ENCODE results near the gene SYTL2. TPM values are rescaled to one million over a fixed set of nuclear protein-coding genes. Genes with fewer than 3 reads are reported as not detected.

Gene SYTL2
- total and polyA plus RNA-seq, 2 experiments from 2014 or later: 8.9 to 66.6 TPM

DNA sequence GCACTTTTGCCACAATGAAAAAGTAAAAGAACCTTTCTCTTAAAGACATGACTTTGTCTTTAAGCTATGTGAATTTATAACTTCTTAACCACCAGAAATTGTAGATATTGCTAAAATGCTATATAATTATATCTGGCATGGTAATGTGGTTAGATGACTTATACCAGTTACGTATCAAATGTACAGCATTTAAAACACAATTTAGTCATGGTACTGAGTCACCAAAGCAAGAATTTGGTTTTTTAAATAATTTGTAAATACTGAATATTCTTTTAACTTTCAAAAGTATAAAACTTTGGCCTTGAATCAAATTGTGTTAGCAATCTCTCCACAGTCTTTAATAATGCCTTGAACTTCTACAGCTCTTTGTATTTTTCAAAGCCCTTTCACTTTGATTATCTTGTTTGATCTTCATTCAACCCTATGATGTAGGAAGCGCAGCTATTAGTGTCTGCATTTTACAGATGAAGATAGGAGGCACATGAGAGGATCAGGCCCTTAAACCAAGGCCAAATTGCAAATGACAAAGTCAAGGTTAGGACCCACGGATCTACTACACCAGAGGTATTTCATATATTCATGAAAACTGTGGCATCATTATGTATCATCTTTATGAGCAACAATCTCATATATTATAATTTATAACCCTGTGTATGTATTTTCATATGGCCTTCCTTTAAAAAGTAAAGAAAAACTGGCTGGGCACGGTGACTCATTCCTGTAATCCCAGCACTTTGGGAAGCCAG, 4.4 kb upstream of the SYTL2 start:
- Histone ChIP-seq H3K9me2 (replicated peaks; ENCODE audit: insufficient read depth) (no peaks in the 10 kb centered on the region), H3K4me2 (no peak overlapping the region), H3K4me3 (no peak overlapping the region), H3K4me1 (ENCODE audit: insufficient read depth) (no peaks in the 10 kb centered on the region), H2AFZ (no peak overlapping the region), H4K20me1 (ENCODE audit: insufficient read depth, poor library complexity, severe bottlenecking) (no peaks in the 10 kb centered on the region), H3K27ac (no peak overlapping the region), H3K27me3 (no peaks in the 10 kb centered on the region), H3K9me3 (ENCODE audit: low read depth) (no peaks in the 10 kb centered on the region), H3K79me2 (no peaks in the 10 kb centered on the region), H3K36me3 (replicated peaks; ENCODE audit: insufficient read depth, low read depth) (no peaks in the 10 kb centered on the region)
- WGBS (ENCODE audit: low lambda C conversion rate, missing lambda C conversion rate): 84% methylated on average over 4 of the region's 4 CpGs
- no peak for TF ChIP-seq EZH2 (IDR thresholded peaks at IDR 0.05; ENCODE audit: borderline replicate concordance)
- no peak for TF ChIP-seq EZH2phosphoT487 (IDR thresholded peaks at IDR 0.05; ENCODE audit: low read depth, severe bottlenecking, unreplicated experiment)
- TF ChIP-seq, protein P1, sequence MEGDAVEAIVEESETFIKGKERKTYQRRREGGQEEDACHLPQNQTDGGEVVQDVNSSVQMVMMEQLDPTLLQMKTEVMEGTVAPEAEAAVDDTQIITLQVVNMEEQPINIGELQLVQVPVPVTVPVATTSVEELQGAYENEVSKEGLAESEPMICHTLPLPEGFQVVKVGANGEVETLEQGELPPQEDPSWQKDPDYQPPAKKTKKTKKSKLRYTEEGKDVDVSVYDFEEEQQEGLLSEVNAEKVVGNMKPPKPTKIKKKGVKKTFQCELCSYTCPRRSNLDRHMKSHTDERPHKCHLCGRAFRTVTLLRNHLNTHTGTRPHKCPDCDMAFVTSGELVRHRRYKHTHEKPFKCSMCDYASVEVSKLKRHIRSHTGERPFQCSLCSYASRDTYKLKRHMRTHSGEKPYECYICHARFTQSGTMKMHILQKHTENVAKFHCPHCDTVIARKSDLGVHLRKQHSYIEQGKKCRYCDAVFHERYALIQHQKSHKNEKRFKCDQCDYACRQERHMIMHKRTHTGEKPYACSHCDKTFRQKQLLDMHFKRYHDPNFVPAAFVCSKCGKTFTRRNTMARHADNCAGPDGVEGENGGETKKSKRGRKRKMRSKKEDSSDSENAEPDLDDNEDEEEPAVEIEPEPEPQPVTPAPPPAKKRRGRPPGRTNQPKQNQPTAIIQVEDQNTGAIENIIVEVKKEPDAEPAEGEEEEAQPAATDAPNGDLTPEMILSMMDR (IDR thresholded peaks at IDR 0.05; ENCODE audit: poor library complexity): no peak
- DNase-seq (ENCODE audit: low spot score): no peak

DNA sequence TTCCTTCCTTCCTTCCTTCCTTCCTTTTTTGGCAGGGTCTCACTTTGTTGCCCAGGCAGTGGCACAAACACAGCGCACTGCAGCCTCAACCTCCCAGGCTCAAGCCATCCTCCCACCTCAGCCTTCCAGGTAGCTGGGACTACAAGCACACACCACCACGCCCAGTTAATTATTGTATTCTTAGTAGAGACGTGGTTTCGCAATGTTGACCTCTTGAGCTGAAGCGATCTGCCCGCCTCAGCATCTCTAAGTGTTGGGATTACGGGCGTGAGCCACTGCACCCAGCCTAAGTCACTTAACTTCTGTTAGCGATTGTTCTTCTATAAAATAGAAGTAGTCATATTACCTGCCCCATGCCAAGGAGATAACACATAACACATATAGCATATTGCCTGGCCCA, 2.8 kb upstream of the SYTL2 start:
- H3K4me3 ChIP-seq: no peak overlapping the region
- H3K4me2 ChIP-seq: no peak overlapping the region
- 75% methylated on average over 9 of the region's 9 CpGs for WGBS (ENCODE audit: low lambda C conversion rate, missing lambda C conversion rate)
- H3K4me1 ChIP-seq (ENCODE audit: insufficient read depth): no peaks in the 10 kb centered on the region
- H3K9me2 ChIP-seq (replicated peaks; ENCODE audit: insufficient read depth): no peaks in the 10 kb centered on the region
- no peaks in the 10 kb centered on the region for H3K27me3 ChIP-seq
- H2AFZ ChIP-seq: no peak overlapping the region
- no peaks in the 10 kb centered on the region for H4K20me1 ChIP-seq (ENCODE audit: insufficient read depth, poor library complexity, severe bottlenecking)
- no peak overlapping the region for H3K27ac ChIP-seq
- no peaks in the 10 kb centered on the region for H3K36me3 ChIP-seq (replicated peaks; ENCODE audit: insufficient read depth, low read depth)
- H3K79me2 ChIP-seq: peaks cover 2% of the 10 kb centered on the region
- TF ChIP-seq EZH2 (IDR thresholded peaks at IDR 0.05; ENCODE audit: borderline replicate concordance) (no peak), EZH2phosphoT487 (IDR thresholded peaks at IDR 0.05; ENCODE audit: low read depth, severe bottlenecking, unreplicated experiment) (no peak)
- TF ChIP-seq, protein P1 (IDR thresholded peaks at IDR 0.05; ENCODE audit: poor library complexity): no peak
- DNase-seq (ENCODE audit: low spot score): peak; percentile 52
- H3K9me3 ChIP-seq (ENCODE audit: low read depth): no peaks in the 10 kb centered on the region

DNA sequence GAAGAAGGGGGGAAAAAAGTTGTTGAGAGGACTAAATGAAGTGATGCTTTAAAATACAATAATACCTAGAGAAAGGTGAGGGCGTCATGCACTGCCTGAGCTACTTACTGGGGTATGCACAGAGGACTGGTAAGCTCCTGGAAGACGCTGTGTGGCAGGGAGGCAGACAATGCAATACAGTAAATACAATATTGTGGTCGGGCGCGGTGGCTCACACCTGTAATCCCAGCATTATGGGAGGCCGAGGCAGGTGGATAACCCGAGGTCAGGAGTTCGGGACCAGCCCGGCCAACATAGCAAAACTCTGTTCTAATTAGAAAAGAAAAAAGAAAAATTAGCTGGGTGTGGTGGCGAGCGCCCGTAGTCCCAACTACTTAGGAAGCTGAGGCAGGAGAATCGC, 683 bp upstream of the SYTL2 start:
- TF ChIP-seq EZH2 (IDR thresholded peaks at IDR 0.05; ENCODE audit: borderline replicate concordance) (no peak), EZH2phosphoT487 (IDR thresholded peaks at IDR 0.05; ENCODE audit: low read depth, severe bottlenecking, unreplicated experiment) (no peak)
- TF ChIP-seq, protein P1 (IDR thresholded peaks at IDR 0.05; ENCODE audit: poor library complexity): no peak
- no peaks in the 10 kb centered on the region for H4K20me1 ChIP-seq (ENCODE audit: insufficient read depth, poor library complexity, severe bottlenecking)
- peak overlapping the region; percentile 39 for H3K4me3 ChIP-seq
- no peak for DNase-seq (ENCODE audit: low spot score)
- H3K36me3 ChIP-seq (replicated peaks; ENCODE audit: insufficient read depth, low read depth): no peaks in the 10 kb centered on the region
- H3K4me1 ChIP-seq (ENCODE audit: insufficient read depth): no peaks in the 10 kb centered on the region
- peak overlapping the region; percentile 54 for H3K27ac ChIP-seq
- H3K9me2 ChIP-seq (replicated peaks; ENCODE audit: insufficient read depth): no peaks in the 10 kb centered on the region
- H3K27me3 ChIP-seq: no peaks in the 10 kb centered on the region
- no peaks in the 10 kb centered on the region for H3K9me3 ChIP-seq (ENCODE audit: low read depth)
- 66% methylated on average over 13 of the region's 13 CpGs for WGBS (ENCODE audit: low lambda C conversion rate, missing lambda C conversion rate)
- peak overlapping the region; percentile 89 for H3K4me2 ChIP-seq
- H2AFZ ChIP-seq: peak overlapping the region; percentile 94
- peaks cover 19% of the 10 kb centered on the region for H3K79me2 ChIP-seq
